Stimulated activated CD4-positive, alpha-beta T cell treated with anti-CD3 and anti-CD28 coated beads, Interleukin-4, amount 100 ng/mL, for 48 hours (primary cell): ENCODE results near the gene KCP.

Experiments used
- DNase-seq, 2 donors: peaks; one replicate each; pipeline ENCODE4 v3.0.0-alpha.2; 2020; ENCODE audit warnings: low read depth in 2 of 2

Gene KCP

GRCh38 chr7:128874140-128875031, 36.1 kb downstream of the KCP start:
- no peak for DNase-seq

GRCh38 chr7:128873234-128873633, 37.3 kb downstream of the KCP start:
- DNase-seq, result no peak

- no peak for DNase-seq
These were observed 38.1 kb downstream of the KCP start for GRCh38 chr7:128872394-128872824.

GRCh38 chr7:128871050-128871449, 39.5 kb downstream of the KCP start:
- DNase-seq, result no peak

GRCh38 chr7:128869944-128870285, 40.6 kb downstream of the KCP start:
- no peak for DNase-seq

- peak in 1 of 2 donors; percentile 32 for DNase-seq
These were observed 41.2 kb downstream of the KCP start for GRCh38 chr7:128869138-128869943.

- DNase-seq, result no peak
These were observed 41.8 kb downstream of the KCP start for GRCh38 chr7:128868624-128869137.

- DNase-seq, result no peak
These were observed 42.5 kb downstream of the KCP start for GRCh38 chr7:128867842-128868623.

- no peak for DNase-seq
These were observed 43.3 kb downstream of the KCP start for GRCh38 chr7:128867241-128867640.

GRCh38 chr7:128865996-128866877, 44.3 kb downstream of the KCP start:
- DNase-seq, result no peak

- no peak for DNase-seq
These were observed 45.2 kb downstream of the KCP start for GRCh38 chr7:128865303-128865702.

GRCh38 chr7:128863433-128863989, 47.0 kb downstream of the KCP start:
- DNase-seq, result peak; percentile 20 to 44

- peak; percentile 97 to 99 for DNase-seq
These were observed 47.7 kb downstream of the KCP start, which contains the start of gene ATP6V1F for GRCh38 chr7:128862571-128863432. ATP6V1F (plus strand) TSS chr7:128862856; CDS start chr7:128862905, 49 bp downstream.

- DNase-seq, result no peak
These were observed 48.4 kb downstream of the KCP start for GRCh38 chr7:128861957-128862570.

- no peak for DNase-seq
These were observed 50.1 kb downstream of the KCP start for GRCh38 chr7:128860158-128861073.

- no peak for DNase-seq
These were observed 51.0 kb downstream of the KCP start for GRCh38 chr7:128859232-128860157.
